SIG-M5 (cell line): ENCODE measurements around the gene CDC42BPG.
A peak's percentile ranks its signal among the peaks of the same experiment; 100 is the strongest.

ENCODE experiments used
- DNase-seq: peaks from one replicate; lab custom pipeline; 2025; lab: John Stamatoyannopoulos, UW

CDC42BPG gene

GRCh38 chr11:64844330-64845128 is at the start of gene CDC42BPG:
TSS of gene CDC42BPG (minus strand) at chr11:64844653. CDS start at chr11:64844569, 84 bp downstream.
- no peak for DNase-seq

- no peak for DNase-seq
Observed at GRCh38 chr11:64893194-64894069, 49.0 kb upstream of the CDC42BPG start.

GRCh38 chr11:64892838-64893193 is 48.4 kb upstream of the CDC42BPG start:
- DNase-seq: no peak

GRCh38 chr11:64892411-64892831 is 48.0 kb upstream of the CDC42BPG start:
- DNase-seq: no peak

GRCh38 chr11:64891880-64892279 is 47.4 kb upstream of the CDC42BPG start:
- DNase-seq: no peak

GRCh38 chr11:64891215-64891848 is 46.9 kb upstream of the CDC42BPG start:
- DNase-seq: no peak

- no peak for DNase-seq
Observed at GRCh38 chr11:64890522-64890939, 46.1 kb upstream of the CDC42BPG start.

- no peak for DNase-seq
Observed at GRCh38 chr11:64888729-64889511, 44.5 kb upstream of the CDC42BPG start.

- DNase-seq: no peak
Observed at GRCh38 chr11:64888406-64888728, 43.9 kb upstream of the CDC42BPG start.

- DNase-seq: no peak
Observed at GRCh38 chr11:64887757-64888405, 43.4 kb upstream of the CDC42BPG start.

- DNase-seq: no peak
Observed at GRCh38 chr11:64887234-64887756, 42.8 kb upstream of the CDC42BPG start.

GRCh38 chr11:64885367-64886286 is 41.2 kb upstream of the CDC42BPG start:
- peak; percentile 70 for DNase-seq

GRCh38 chr11:64884019-64884418 is 39.6 kb upstream of the CDC42BPG start:
- no peak for DNase-seq

- DNase-seq: no peak
Observed at GRCh38 chr11:64883575-64883974, 39.1 kb upstream of the CDC42BPG start.

GRCh38 chr11:64882243-64882642 is 37.8 kb upstream of the CDC42BPG start:
- DNase-seq: no peak

GRCh38 chr11:64881476-64881875 is 37.0 kb upstream of the CDC42BPG start:
- DNase-seq: no peak

- no peak for DNase-seq
Observed at GRCh38 chr11:64880240-64881001, 36.0 kb upstream of the CDC42BPG start.

GRCh38 chr11:64879244-64879900 is 34.9 kb upstream of the CDC42BPG start:
- no peak for DNase-seq
